Stimulated activated CD4-positive, alpha-beta T cell treated with anti-CD3 and anti-CD28 coated beads, TNF-alpha, amount 100 ng/mL, for 4 hours (primary cell): ENCODE data around the gene CEP112.

Experiments
- DNase-seq, 3 experiments: peaks; one replicate each; pipeline ENCODE4 v3.0.0-alpha.2; 2020; ENCODE audit warnings: low read depth in 3 of 3

Gene CEP112

DNA sequence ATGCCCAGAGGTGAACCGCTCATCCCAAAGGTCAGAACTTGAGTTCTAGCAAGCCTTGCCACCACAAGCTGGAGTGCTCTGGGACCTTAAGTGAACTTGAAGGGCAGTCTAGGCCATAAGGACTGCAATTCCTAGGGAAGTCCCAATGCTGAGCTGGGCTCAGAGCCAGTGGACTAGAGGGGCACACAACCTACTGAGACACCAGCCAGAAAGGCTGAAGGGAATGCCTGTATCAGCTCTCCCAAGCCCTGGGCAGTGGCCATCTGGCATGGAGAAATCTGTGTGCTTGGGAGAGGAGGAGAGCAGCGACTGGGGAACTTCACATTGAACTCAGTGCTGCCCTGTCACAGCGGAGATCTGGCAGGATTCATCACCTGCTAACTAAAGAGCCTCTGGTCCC, 201.3 kb downstream of the CEP112 start:
- no peak for DNase-seq

GRCh38 chr17:65988451-65988850, 203.5 kb downstream of the CEP112 start:
- DNase-seq: no peak

GRCh38 chr17:65987988-65988387, 203.9 kb downstream of the CEP112 start:
- DNase-seq: no peak

DNA sequence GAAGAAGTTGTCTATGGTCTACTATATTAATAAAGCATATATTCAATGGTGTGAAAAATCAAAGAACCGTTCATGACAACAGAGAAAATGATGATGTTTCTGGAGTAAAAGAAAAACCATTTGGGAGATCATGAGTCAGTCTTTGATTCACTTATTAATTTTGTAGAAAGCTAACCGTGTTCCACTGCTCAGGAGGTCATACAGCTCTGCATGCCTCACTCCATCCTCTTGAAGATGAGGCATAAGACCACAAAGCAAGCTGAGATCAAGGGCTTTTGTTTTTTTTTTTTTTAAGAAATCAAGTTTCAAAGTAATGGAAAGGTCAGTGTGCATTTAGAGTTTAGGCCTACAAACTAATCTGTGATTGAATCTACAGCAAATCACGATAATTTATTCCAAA, 206.4 kb downstream of the CEP112 start:
- no peak for DNase-seq

DNA sequence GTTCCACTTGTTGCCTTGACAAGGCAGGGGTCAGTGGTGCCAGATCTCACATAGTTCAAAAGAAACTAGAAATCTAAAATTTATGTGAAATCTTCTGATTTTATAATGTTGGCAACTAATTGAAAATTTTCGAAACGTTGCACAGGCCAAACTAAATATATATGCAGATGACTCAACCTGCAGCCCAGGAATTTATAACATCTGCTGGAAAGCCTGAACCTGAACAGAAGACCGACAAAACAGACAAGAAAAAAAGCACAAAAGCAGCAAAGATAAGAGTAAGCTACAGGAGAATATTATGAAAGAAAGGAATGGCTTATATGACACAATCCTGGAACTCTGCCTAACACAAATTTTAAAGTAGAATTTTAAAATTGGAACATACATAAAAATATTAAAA, 207.6 kb downstream of the CEP112 start:
- DNase-seq: no peak

GRCh38 chr17:65978871-65979270, 213.1 kb downstream of the CEP112 start:
- no peak for DNase-seq

- no peak for DNase-seq
Measured at GRCh38 chr17:65977041-65977440, 214.9 kb downstream of the CEP112 start.

DNA sequence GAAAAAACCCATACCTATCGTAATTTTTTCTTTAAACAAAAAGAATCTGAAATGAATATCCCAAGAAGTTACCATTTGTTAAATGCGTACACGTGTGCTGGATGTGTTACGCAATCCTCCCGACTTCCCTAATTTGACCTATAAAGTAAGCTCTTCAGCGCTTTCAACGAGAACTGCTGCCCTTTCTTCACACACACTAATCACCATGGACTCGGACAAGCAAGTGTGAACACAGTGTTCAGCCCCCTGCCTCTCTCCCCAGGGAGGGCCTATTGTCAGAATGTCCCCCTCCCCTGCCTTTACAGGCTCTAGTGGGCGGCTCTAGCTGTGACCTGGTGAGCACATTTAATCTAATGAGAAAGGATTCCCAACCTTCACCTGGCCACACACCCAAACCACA, 216.1 kb downstream of the CEP112 start:
- DNase-seq: no peak

GRCh38 chr17:65973237-65973636, 218.7 kb downstream of the CEP112 start:
- DNase-seq: no peak

DNA sequence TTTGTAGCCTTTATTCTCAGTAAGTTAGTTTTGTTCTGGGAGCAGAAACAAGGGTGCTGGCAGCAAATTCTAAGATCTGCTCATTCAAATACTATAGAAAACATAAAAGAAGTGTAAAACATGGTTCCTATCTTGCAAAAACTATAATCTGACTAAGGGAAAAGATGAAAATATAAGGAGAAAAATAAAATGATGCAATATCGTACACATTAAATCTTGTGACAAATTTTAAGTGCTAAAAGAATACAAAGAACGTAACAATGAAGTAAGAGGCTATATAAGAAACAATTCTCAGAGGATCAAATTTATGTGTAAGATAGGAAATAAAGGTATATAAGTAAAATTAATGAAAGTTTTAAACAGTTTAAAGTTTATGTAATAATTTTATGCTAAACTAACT, 224.6 kb downstream of the CEP112 start:
- DNase-seq: no peak

GRCh38 chr17:65966072-65966695, 225.7 kb downstream of the CEP112 start:
- no peak for DNase-seq

DNA sequence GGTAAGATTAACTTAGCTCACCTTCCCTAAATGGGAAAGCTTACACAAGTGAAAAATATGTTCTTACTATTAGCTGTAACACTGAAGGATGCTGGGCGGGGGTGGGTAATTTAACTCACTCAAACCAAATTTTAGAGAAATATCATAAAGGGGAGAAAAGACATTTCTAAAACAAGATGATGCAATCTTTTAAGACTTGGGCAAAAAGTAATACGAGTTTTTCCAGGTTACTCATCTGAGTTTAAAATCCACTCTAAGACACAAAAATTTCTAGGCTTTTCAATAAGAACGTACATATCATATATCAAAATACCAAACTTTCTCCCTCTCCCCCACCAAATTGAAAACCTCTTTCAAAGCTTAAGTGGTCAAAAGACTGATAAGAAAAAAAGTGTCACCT, 228.8 kb downstream of the CEP112 start:
- no peak for DNase-seq

DNA sequence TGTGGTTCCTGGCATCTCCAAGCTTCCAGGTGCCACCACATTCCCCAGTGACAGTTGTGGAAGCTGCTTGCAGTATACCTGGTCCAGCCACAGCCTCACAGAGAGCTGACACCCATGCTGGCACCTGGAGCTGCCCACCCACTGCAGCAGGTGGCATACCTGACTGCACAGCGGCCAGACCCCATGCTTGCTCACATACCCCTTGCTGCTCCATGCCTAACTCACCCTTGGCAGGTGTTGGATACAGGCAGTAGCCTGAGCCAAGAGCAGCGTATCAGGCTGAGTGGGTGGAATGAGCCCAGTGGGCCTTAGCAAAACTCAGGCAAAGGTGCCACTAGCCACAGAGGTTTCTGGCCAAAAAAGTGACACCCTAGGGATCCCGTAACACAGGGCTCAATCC, 232.3 kb downstream of the CEP112 start:
- DNase-seq: no peak

GRCh38 chr17:65956814-65957213, 235.1 kb downstream of the CEP112 start:
- DNase-seq: no peak

DNA sequence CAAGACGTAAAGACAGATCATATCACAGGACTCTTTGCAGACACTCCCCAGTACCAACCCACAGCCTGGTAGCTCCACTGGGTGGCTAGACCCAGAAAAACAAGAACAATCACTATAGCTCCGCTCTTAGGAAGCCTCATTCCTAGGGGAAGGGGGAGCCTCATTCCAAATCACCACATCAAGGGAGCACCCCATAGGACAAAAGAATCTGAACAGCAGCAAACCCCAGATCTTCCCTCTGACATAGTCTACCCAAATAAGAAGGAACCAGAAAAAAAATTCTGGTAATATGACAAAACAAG, 237.8 kb downstream of the CEP112 start:
- no peak for DNase-seq

- no peak for DNase-seq
Measured at GRCh38 chr17:65953316-65954147, 238.4 kb downstream of the CEP112 start.

DNA sequence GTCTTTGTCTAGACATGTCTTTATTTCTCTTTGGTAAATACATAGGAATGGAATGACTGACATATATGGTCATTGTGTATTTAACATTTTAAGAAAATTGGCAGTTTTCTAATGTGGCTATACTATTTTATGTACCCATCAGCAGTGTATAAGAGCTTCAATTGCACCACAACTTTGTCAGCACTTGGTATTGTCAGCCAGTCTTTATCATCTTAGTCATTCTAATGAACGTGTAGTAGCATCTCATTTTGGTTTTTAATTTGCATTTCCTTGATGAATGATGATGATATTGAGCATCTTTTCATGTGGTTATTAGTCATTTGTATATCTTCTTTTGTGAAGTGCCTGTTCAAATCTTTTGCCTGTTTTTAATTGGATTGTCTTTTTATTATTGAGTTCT, 239.3 kb downstream of the CEP112 start:
- DNase-seq: no peak

DNA sequence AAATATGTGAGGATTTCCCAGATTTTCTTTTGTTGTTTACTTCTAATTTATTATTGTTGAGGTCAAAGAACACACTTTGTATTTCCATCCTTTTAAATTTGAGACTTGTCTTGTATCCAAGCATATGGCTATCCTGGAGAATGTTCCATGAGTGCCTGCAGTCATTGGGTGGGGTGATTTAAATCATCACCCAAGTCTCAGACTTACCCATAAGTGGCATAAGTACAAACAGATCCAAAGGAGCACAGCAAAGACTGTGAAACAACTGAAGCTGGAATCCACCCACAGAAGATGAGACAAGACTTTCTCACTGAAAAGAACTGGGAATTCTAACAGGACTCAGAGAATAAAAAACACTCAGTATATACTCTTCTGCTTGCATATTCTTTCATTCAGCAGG, 239.9 kb downstream of the CEP112 start:
- DNase-seq: no peak

DNA sequence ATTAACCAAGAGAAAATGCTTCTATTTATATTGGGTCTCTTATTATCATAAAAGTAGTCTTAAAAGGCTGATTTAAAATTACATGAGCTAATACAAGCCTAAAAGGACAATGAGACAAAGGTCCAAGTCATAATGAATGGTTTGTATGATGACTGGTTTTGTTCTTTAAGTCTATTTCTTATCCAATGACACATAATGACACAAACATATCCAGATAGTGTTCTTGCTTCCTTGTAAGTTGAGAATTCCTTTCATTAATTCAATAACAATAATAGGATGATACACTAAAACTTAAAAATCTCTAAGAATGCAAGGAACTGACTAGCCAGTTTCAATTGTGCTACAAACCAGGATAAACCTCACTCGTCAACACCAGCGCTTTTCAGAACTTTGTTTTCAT, 244.1 kb downstream of the CEP112 start:
- DNase-seq: no peak

DNA sequence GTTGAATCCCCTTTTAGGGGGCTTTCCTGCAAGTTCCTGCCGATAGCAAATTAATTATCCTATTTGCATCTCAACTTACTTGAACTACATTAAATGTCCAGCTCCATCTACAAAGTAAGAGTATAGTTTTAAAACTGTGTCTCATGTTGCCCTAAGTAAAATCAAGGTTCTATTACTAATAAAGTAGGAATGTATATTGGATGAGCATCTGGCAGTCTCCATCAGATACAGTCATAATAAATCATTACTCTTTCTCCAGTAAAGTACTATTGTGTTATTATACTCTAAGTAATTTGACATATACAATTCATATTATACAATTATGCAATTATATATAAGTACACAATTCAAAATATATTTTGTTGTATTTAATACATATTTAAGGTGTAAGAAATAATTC, 249.3 kb downstream of the CEP112 start:
- no peak for DNase-seq

DNA sequence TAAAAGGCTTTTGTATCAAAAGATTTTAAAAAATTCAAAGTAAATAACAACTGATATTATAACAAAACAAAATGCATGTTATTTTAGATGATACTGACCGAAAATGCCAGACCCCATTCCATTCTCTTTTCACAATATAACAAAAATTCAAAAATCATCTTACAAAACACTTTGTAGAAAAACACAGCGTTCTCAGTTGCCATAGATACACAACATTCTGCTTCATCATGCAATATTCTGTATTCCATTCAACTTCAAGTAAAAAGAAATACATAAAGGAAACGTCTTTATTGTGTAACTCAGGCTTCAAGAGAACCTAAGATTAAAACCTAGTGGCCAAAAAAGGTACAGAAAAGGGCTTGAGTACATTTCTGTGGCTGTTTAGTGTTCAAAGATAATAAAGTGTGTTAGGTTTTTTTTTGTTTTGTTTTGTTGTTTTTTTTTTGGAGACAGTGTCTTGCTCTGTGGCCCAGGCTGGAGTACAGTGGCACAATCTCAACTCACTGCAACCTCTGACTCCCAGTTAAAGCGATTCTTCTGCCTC, 250.5 kb downstream of the CEP112 start:
- no peak for DNase-seq

DNA sequence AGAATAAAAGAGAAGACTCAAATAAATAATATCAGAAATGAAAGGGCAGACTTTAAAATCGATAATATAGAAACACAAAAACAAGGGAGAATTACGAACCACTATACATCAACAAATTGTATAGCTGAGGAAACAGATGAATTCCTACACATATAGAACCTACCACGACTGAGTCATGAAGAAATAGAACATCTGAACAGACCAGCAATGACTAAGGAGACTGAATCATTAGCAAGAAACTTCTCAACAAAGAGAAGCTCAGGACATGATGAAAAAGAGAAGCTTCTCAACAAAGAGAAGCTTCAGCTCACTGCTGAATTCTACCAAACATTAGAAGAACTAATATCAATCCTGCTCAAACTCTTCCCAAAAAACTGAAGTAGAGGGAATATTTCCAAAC, 255.9 kb downstream of the CEP112 start:
- no peak for DNase-seq

DNA sequence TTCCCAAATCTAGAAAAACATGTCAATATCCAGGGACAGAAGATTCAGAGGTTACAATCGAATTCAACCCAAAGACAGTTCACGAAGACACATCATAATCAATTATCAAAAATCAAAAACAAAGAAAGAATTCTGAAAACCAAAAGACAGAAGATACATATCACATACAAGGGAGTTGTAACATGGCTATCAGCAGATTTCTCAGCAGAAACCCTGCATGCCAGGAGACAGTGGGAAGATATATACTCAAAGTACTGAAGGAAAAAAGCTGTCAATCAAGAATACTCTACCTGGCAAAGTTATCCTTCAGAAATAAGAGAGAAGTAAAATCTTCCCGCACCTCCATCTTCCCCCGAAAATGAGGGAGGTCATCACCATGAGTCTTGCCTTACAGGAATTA, 258.6 kb downstream of the CEP112 start:
- no peak for DNase-seq
